GM21515 (cell line): ENCODE results near the gene DEGS2.
A peak's percentile ranks its signal among the peaks of the same experiment; 100 is the strongest.

Experiments used
- ATAC-seq: cut with Tn5 transposase; IDR thresholded peaks from one replicate; pipeline ENCODE4 v1.9.1; 2021; ENCODE audit not compliant: unreplicated experiment

The DEGS2 gene

GRCh38 chr14:100115236-100115635 is 44.2 kb downstream of the DEGS2 start:
- ATAC-seq, result no peak

- no peak for ATAC-seq
Measured at GRCh38 chr14:100114109-100114765, 45.2 kb downstream of the DEGS2 start.

GRCh38 chr14:100111931-100112704 is 47.3 kb downstream of the DEGS2 start:
- ATAC-seq, result no peak

- no peak for ATAC-seq
Measured at GRCh38 chr14:100110816-100111215, 48.6 kb downstream of the DEGS2 start.

GRCh38 chr14:100109594-100109955 is 49.9 kb downstream of the DEGS2 start:
- no peak for ATAC-seq

- no peak for ATAC-seq
Measured at GRCh38 chr14:100108840-100109593, 50.4 kb downstream of the DEGS2 start.

- peak; percentile 79 for ATAC-seq
Measured at GRCh38 chr14:100108042-100108825, 51.2 kb downstream of the DEGS2 start.

- no peak for ATAC-seq
Measured at GRCh38 chr14:100107236-100107635, 52.2 kb downstream of the DEGS2 start.

GRCh38 chr14:100106250-100107112 is 53.0 kb downstream of the DEGS2 start:
- ATAC-seq, result no peak

- ATAC-seq, result no peak
Measured at GRCh38 chr14:100105357-100106169, 53.9 kb downstream of the DEGS2 start.

GRCh38 chr14:100104523-100105300 is 54.7 kb downstream of the DEGS2 start:
- ATAC-seq, result no peak

GRCh38 chr14:100104006-100104352 is 55.5 kb downstream of the DEGS2 start:
- no peak for ATAC-seq

- ATAC-seq, result no peak
Measured at GRCh38 chr14:100103250-100104005, 56.0 kb downstream of the DEGS2 start.

- ATAC-seq, result no peak
Measured at GRCh38 chr14:100102156-100102785, 57.2 kb downstream of the DEGS2 start.

GRCh38 chr14:100100032-100100703 is 59.3 kb downstream of the DEGS2 start:
- no peak for ATAC-seq

GRCh38 chr14:100098171-100098570 is 61.3 kb downstream of the DEGS2 start:
- no peak for ATAC-seq

- no peak for ATAC-seq
Measured at GRCh38 chr14:100096656-100097055, 62.8 kb downstream of the DEGS2 start.
